ENCODE data around the gene HBM. TPM values are rescaled to one million over a fixed set of nuclear protein-coding genes. Genes with fewer than 3 reads are reported as not detected.
"Not testable (repeated sequence)": the region's sequence is repeated elsewhere in the genome, so short reads cannot be mapped to it uniquely, and the experiment has no call there.

HBM gene
- polyA plus RNA-seq, 1 donor, result 9.6 TPM

DNA sequence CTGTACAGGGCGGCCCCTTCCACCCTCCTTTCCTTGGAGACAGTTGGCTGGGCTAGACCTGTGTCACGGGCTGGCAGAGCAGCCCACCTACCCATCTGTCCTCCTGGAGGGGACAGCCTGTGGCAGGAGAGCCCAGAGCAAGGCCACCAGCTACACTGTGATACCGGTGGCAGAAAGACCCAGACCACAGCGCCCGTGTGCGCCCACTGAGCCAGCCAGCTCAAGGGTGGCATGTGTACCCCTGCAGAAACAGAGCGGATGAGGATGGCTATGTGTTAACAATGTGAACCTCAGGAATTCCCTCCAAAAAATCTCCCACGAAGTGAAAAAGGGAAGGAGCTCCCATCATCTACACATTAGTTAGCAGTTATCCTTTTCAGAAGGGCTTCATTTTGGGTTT is 21.6 kb downstream of the HBM start:
- DNase-seq, result no peak

DNA sequence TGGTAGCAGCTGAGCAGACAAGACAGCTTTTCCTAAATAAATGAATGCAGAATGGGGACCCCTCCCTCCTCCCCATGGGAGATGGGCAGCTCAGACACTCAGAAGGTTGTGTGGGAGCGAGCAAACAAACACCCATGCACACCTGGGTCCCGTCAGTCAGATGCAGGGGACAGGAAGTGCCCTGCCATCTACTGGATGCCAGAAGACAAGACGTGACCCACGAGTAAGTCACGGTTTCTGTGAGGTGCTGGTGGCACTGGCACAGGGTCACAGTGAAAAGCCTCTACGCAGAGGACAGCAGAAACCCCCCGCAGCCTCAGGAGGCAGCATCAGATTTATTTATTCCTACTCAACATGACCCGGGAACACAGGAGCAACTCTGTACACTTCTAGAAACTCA is 22.9 kb downstream of the HBM start:
- no peak for DNase-seq

DNA sequence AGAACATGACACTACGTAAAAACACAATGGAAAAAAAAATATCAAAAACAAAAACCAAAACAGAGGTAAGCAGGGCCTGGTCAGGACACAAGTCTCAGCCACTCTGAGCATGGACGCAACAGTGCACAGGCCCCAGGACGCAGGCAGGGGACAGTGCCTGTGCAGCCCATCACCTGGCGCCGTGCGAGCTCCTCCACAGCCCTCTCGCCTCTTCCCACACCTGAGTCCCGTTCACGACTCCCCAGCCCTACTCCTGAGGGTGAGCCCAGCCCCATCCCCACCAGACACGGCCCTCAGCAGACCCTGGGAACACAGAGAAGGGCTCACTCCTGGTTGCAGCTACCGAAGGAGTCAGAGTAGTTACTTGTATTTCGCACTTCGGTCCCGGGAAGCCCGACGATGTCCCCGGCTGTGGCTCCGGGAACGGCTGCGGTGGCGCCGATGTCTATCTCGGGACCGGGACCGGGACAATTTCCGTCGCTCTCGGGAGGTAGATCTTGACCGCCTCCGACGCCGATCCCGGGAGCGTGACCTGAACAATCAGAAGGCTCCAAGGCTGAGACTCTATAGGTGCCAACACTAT is 23.9 kb downstream of the HBM start:
- no peak for DNase-seq

DNA sequence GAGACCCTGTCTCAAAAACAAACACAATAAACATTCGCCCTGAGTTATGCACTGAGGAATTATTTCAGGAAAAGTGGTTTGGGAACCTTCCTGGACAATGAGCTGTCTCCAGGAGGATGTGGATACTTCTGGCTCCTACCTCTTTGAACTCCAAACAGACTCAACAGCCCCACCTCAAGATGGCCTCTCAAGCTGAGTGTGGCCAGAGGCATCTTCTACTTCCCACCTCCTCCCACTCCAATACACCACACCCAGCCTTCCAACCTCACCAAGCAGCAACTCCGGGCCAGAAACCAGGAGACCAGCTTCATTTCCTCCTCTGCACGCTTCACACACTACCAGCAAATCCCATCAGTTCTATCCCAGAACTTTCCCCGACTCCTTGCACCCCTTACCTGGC is 26.1 kb downstream of the HBM start:
- DNase-seq, result no peak

DNA sequence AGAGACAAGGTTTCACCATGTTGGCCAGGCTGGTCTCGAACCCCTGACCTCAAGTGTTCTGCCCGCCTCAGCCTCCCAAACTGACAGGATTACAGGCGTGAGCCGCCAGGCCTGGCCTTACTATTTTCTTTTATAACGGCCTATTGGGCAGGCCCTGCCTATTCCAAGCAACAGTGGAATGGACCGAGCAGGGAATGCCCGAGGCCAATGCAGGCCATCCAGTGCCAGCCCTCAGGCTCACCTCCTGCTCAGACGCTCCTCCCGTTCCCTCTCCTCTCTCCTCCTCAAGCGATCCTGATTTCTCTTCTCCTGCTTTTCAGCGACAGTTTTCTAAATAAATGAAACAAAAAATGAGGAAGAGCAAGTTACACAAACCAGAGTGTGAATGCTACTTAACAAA is 26.9 kb downstream of the HBM start:
- no peak for DNase-seq

DNA sequence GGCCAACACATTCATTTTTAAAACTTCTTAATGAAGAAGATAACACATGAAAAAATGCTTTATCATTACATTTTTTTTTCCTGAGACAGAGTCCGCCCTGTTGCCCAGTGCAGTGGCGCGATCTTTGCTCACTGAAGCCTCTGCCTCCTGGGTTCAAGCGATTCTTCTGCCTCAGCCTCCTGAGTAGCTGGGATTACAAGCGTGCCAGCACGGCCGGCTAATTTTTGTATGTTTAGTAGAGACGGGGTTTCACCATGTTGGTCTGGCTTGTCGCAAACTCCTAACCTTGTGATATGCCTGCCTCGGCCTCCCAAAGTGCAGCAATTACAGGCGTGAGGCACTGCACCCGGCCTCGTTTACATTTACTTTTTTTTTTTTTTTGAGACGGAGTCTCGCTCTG is 27.7 kb downstream of the HBM start:
- DNase-seq, result no peak

DNA sequence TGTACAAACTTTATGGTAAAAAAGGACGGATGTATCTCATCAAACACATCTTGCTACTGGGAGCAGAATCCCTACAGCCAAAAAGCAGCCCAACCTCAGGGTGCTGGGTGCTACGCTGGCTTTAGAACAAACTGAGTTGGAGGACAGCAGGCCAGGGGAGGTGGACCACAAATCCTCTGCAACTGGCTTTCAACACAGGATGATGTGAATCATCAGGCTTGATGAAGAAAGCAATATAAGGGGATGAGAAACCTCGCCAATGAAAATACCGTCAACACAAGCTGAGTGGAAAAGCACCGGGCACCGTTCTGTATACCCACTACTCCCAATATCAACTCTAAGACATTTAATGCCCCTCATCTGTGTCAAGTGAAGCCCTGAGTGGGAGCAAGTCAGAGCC is 28.7 kb downstream of the HBM start:
- DNase-seq, result no peak

DNA sequence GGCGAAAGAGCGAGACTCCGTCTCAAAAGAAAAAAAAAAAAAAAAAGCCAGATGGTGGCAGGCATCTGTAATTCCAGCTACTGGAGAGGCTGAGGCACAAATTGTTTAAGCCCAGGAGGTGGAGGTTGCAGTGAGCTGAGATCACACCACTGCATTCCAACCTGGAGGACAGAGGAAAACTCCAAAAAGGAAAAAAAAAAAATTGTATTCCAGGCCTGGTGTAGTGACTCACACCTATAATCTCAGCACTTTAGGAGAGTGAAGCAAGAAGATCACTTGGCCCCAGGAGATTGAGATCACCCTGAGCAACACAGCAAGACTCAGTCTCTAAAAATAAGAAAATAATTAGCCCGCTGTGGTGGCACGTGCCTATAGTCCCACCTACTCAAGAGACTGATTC is 34.6 kb downstream of the HBM start:
- no peak for DNase-seq

DNA sequence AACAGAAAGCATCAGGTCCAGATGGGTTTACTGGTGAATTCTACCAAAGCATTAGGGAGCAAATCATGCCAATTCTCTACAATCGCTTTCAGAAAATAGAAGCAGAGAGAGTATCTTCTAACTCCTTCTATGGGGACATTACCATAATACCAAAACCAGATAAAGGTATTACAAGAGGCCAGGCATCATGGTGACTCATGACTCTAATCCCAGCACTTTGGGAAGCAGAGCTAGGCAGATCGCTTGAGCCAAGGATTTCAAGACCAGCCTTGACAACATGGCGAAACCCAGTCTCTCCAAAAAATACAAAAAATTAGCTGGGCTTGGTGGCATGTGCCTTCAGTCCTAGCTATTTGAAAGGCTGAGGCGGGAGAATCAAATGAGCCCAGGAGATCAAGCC is 37.5 kb downstream of the HBM start:
- no peak for DNase-seq

DNA sequence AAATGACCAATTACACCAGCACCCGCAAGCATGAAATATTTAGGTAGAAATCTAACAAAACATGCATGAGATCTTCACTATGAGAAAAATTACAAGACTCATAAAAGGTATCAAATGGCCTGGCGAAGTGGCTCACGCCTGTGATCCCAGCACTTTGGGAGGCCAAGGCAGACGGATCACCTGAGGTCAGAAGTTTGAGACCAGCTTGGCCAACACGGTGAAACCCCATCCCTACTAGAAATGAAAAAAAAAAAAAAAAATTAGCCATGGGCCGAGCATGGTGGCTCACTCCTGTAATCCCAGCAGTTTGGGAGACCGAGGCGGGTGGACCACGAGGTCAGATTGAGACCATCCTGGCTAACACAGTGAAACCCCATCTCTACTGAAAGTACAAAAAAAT is 38.3 kb downstream of the HBM start:
- not testable (repeated sequence) for DNase-seq

DNA sequence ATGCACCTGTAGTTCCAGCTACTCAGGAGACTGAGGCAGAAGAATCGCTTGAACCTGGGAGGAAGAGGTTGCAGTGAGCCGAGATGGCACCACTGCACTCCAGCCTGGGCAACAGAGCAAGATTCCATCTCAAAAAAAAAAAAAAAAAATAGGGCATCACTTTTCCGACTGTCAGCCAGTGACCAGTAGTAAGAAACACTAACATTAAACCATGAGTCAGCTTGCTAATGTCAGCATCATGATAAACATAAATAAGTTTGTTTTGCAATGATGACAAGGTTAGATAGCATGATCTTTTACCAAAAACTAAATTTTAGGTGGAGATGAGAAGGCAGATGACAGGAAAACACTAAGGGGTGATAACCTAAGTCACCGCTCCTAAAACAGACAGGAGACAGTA is 43.6 kb downstream of the HBM start:
- DNase-seq, result not testable (repeated sequence)

DNA sequence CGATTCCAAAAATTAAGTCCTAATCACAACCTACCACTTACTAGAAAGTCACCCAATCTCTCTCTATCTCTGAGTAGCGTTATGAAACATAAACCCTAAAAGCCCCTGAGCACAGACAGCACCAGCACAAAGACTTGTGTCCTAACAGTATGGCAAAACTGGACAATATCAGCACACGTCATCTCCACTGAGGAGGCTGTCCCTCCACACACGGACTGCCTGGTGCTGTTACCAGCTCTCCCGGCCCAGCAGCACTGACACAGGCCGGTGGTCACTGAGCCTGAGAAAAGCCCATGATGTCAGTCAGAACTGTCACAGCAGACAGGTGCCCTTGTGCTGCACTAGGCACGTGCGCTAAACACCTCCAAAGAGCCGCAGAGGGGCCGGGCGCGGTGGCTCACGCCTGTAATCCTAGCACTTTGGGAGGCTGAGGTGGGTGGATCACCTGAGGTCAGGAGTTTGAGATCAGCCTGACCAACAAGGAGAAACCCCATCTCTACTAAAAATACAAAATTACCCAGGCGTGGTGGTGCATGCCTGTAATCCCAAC is 45.9 kb downstream of the HBM start:
- not testable (repeated sequence) for DNase-seq

DNA sequence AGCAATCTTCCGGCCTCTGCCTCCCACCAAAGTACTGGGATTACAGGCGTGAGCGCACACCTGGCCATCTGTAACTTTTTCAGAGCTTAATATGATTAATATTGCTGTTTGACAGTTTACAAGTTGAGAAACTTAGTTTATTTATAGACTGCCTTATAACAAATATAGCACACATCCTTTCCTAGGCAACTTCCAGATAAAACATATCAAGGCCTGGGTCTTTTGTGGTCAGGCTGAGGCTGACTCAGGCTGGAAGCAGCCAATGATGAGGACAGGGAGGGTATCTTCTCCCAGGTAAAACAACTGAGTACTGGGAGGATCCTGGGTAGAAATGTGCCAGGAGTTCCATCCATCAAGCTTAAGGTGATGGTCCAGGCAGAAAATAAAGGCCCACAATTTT is 47.2 kb downstream of the HBM start:
- DNase-seq, result no peak

Other genes with a start within 250 kb of the HBM start
- 8.4 TPM for gene POLR3K, start 112.4 kb upstream of the HBM start, polyA plus RNA-seq (ENCODE audit: insufficient read length)
- 31.2 TPM for gene SNRNP25, start 112.2 kb upstream of the HBM start, polyA plus RNA-seq (ENCODE audit: insufficient read length)
- 47.2 TPM for gene RHBDF1, start 93.3 kb upstream of the HBM start, polyA plus RNA-seq (ENCODE audit: insufficient read length)
- 29.8 TPM for gene MPG, start 87.8 kb upstream of the HBM start, polyA plus RNA-seq (ENCODE audit: insufficient read length)
- 34.9 TPM for gene NPRL3, start 27.3 kb upstream of the HBM start, polyA plus RNA-seq (ENCODE audit: insufficient read length)
- gene HBZ, start 13.3 kb upstream of the HBM start, polyA plus RNA-seq (ENCODE audit: insufficient read length), result 1.9 TPM
- 1,686 TPM for gene HBA2, start 6.9 kb downstream of the HBM start, polyA plus RNA-seq (ENCODE audit: insufficient read length)
- 1,043 TPM for gene HBA1, start 10.7 kb downstream of the HBM start, polyA plus RNA-seq (ENCODE audit: insufficient read length)
- 1.1 TPM for gene HBQ1, start 14.5 kb downstream of the HBM start, polyA plus RNA-seq (ENCODE audit: insufficient read length)
- 64.9 TPM for gene LUC7L, start 63.5 kb downstream of the HBM start, polyA plus RNA-seq (ENCODE audit: insufficient read length)
- 44.0 TPM for gene FAM234A, start 68.8 kb downstream of the HBM start, polyA plus RNA-seq (ENCODE audit: insufficient read length)
- gene RGS11, start 110.0 kb downstream of the HBM start, polyA plus RNA-seq (ENCODE audit: insufficient read length), result 1.6 TPM
- gene ARHGDIG, start 114.6 kb downstream of the HBM start, polyA plus RNA-seq (ENCODE audit: insufficient read length), result 0.92 TPM
- gene PDIA2, start 117.2 kb downstream of the HBM start, polyA plus RNA-seq (ENCODE audit: insufficient read length), result 0.77 TPM
- gene AXIN1, start 186.7 kb downstream of the HBM start, polyA plus RNA-seq (ENCODE audit: insufficient read length), result 12.4 TPM
- 47.8 TPM for gene MRPL28, start 204.6 kb downstream of the HBM start, polyA plus RNA-seq (ENCODE audit: insufficient read length)
- 29.0 TPM for gene PGAP6, start 216.0 kb downstream of the HBM start, polyA plus RNA-seq (ENCODE audit: insufficient read length)
- 74.0 TPM for gene NME4, start 231.2 kb downstream of the HBM start, polyA plus RNA-seq (ENCODE audit: insufficient read length)
- 13.7 TPM for gene DECR2, start 235.9 kb downstream of the HBM start, polyA plus RNA-seq (ENCODE audit: insufficient read length)

Measured in hindlimb muscle (tissue), 1 donor.